GM18858 (cell line): ENCODE data around the gene DOCK4.
"Not testable (repeated sequence)": the region's sequence is repeated elsewhere in the genome, so short reads cannot be mapped to it uniquely, and the experiment has no call there.

Experiments used
- ATAC-seq: cut with Tn5 transposase; IDR thresholded peaks from one replicate; pipeline ENCODE4 v1.9.1; 2021; ENCODE audit not compliant: unreplicated experiment

DOCK4 gene, protein sequence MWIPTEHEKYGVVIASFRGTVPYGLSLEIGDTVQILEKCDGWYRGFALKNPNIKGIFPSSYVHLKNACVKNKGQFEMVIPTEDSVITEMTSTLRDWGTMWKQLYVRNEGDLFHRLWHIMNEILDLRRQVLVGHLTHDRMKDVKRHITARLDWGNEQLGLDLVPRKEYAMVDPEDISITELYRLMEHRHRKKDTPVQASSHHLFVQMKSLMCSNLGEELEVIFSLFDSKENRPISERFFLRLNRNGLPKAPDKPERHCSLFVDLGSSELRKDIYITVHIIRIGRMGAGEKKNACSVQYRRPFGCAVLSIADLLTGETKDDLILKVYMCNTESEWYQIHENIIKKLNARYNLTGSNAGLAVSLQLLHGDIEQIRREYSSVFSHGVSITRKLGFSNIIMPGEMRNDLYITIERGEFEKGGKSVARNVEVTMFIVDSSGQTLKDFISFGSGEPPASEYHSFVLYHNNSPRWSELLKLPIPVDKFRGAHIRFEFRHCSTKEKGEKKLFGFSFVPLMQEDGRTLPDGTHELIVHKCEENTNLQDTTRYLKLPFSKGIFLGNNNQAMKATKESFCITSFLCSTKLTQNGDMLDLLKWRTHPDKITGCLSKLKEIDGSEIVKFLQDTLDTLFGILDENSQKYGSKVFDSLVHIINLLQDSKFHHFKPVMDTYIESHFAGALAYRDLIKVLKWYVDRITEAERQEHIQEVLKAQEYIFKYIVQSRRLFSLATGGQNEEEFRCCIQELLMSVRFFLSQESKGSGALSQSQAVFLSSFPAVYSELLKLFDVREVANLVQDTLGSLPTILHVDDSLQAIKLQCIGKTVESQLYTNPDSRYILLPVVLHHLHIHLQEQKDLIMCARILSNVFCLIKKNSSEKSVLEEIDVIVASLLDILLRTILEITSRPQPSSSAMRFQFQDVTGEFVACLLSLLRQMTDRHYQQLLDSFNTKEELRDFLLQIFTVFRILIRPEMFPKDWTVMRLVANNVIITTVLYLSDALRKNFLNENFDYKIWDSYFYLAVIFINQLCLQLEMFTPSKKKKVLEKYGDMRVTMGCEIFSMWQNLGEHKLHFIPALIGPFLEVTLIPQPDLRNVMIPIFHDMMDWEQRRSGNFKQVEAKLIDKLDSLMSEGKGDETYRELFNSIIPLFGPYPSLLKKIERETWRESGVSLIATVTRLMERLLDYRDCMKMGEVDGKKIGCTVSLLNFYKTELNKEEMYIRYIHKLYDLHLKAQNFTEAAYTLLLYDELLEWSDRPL (N-terminal part only)

DNA sequence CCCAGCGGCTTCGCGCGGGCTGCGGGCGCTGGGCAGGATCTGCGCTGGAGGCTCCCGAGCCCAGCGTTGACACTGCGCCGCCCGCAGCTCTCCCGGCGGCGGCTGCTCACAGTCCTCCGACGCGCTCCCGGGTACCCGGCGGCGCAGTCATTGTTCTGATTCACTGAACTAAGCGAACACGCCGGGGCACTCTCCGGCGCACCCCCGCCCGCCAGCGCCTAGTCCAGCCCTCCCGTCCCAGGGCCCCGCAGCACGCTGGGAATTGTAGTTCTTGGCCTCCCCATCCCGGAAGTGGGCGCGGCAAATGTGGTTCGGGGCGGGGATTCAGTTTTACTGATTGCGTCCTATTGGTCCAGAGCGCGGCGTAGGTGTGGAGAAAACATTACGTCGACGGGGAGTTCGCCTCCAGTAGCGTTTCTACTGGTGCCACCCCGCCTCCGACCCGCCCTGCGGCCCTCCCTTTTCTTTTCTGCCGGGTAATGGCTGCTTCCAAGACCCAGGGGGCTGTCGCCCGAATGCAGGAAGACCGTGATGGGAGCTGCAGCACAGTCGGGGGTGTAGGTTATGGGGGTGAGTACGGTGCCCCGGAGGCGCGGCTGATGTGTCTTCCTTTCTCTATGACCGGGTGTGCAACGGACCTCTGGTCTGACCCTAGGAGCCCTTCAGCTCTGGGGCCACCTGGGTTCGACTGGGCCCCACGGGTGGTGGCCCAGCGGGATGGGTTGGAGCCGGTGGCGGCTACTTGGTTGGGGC lies at the start of gene DOCK4, which contains the start of gene ZNF277:
Gene DOCK4 (minus strand): TSS at position 162 of the 753 bp plus-strand sequence. CDS start 261 bp downstream, outside the sequence.
Gene ZNF277 (plus strand): TSS at position 458 of the 753 bp plus-strand sequence. CDS start 22 bp downstream, at position 480.
- peak; percentile 92 for ATAC-seq

DNA sequence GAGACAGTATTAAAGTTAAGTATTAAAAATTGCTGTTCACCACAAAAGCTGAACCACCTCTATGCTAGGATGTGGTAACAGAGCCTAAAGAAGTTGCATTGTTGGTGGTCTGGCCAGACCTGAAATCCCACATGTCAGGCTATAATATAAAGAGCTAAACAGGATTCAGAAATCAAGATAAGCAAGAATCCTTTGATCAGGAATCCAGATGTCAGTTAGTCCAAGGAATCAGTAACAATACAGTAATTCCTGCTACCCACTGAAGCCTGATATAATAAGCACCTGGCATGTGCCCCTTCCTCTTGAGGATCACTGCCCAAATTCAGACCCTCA lies 49.2 kb upstream of the DOCK4 start:
- ATAC-seq: no peak

DNA sequence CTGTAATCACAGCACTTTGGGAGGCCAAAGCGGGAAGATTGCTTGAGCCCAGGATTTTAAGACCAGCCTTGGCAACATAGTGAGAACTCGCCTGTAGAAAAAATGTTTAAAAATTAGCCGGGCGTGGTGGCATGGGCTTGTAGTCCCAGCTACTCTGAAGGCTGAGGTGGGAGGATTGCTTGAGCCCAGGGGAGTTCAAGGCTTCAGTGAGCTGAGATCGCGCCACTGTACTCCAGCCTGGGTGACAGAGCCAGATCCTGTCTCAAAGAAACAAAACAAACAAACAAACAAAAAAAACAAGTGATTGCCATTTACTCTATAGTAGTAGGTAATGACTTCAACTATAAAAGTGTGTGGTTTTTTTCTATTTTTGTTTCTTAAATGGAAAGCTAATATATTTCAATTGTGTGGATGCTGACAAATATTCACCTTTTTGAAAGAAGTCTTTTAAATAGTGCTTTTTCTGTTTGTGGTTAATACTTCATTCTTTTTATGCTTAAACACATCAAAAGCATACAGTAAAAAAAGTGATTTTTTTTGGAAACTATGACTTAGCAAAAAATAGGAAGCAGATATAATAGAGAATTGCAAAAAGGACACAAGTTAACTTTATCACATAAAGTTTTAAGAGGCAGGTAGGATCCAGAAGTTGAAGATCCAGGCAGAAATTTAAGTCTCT lies 48.6 kb upstream of the DOCK4 start:
- no peak for ATAC-seq

DNA sequence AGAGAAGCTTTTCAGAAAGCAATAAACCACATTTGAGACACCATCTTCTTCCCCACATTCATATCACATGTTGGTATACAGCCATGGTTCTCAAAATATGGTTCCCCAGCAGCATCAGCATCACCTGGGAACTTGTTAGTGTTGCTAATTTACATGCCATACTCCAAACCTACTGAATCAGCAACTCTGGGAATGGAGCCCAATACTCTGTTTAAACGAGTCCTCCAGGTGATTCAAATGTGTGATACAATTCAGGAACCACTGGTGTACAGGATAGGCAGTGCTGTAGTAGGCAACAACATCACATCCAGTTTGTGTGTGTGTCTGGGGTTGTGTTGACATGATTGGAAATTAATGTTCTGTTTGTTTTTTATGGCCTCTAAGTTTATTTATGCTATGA lies 48.0 kb upstream of the DOCK4 start:
- ATAC-seq: no peak

DNA sequence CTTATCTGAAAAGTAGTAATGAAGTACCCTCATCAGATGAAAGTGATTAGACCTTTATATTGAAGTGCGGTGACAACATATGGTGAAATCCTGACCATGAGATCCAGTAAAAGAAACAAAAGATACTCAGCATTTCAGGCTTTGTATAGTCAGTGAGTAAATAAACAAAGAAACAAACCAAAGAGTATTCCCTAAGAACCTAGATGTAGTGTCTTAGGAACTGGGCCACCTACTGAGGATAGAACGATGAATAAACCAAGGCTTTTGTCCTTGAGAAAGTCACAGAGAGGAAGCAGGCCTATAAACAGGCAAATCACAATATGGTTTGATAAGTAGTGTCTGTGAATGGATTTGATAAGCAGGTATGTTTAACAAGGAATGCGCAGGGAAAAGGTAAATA lies 46.5 kb upstream of the DOCK4 start:
- ATAC-seq: no peak

DNA sequence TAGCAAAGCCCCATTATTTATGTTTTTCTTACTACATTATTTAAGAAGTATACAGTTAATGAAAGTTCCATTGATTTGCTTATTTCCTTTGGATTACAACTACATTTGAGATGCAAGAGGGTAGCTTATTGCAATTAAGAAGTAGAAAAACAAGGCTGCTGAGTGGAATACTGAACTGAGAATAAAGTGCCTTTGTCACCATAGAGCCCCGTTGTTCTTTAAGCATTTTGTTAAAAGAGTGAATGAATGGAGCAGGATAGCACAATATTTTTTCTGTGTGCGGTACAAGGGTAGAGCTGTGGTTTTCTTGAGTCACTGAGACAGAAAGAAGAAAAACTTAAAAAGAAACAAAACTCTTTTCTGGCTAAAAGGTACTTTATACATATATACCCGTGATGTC lies 45.9 kb upstream of the DOCK4 start:
- ATAC-seq: no peak

DNA sequence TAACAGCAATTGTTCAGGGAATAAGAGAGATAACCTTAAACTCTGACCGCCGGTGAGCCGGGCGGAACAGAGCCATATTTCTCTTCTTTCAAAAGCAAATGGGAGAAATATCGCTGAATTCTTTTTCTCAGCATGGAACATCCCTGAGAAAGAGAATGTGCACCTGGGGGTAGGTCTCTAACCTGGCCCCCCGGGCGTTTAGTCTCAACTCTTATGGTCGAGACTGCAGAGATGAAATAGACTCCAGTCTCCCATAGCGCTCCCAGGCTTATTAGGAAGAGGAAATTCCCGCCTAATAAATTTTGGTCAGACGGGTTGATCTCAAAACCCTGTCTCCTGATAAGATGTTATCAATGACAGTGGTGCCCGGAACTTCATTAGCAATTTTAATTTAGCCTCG lies 43.8 kb upstream of the DOCK4 start:
- ATAC-seq: not testable (repeated sequence)

DNA sequence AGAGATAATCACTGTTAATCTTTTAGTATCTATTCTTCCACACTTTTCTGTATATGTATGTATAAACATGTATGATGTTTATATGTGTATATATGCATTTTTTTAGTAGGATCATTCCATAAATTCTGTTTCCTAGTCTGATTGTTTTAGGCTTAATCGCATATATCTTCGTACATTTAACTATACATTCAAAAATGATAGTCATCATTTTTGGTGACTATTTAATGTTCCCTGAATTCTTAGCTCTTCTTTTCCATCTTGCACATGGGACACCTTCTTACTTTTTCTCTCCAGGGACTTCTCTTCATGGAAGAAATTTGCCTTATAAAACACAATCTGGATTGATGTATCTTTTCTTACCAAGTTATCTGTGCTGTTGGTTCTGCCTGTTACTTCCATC lies 42.4 kb upstream of the DOCK4 start:
- no peak for ATAC-seq

DNA sequence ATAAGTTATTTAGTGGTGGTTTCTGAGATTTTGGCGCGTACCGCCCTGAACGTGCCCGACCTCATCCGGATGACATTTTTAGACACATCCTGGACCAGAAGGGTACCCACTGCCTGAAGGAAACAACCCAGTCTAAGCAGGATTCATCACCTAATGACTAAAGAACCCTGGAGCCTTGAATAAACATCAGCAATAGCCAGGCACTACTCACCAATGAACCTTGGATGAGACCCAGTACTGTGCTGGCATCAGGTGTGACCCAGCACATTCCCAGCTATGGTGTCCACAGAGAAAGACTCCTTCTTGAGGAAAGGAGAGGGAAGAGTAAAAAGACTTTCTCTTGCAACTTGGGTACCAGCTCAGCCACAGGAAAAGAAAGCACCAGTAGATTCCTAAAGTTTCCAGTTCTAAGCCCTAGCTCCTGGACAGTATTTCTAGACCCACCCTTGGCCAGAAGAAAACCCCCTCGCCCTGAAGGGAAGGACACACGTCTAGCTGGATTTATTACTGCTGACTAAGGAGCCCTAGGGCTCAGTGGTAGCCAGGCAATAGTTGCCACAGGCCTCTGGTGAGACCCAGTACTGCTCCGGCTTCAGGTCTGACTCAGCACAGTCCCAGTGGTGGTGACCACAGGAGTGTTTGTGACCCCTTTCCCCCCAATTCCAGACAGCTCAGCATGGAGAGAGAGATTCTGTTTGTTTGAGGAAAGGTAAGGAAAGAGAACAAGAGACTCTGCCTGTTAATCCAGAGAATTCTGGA lies 32.8 kb upstream of the DOCK4 start:
- ATAC-seq: no peak

DNA sequence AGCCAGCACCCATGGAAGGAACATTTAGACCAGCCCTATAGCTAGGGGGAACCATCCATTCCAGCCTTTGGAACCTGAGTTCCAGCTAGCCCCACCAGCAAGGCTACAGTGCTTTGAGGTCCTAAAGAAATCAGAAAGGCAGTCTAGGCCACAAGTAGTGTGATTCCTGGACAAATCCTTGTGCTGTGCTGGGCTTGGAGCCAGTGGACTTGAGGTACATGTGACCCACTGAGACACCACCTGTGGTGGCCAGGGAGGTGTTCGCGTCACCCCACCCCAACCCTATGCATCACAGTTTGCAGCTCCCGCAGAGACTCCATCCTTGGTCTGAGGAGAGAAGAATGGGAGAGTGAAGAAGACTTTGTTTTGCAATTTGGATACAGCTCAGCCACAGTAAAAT lies 32.1 kb upstream of the DOCK4 start:
- ATAC-seq: no peak

DNA sequence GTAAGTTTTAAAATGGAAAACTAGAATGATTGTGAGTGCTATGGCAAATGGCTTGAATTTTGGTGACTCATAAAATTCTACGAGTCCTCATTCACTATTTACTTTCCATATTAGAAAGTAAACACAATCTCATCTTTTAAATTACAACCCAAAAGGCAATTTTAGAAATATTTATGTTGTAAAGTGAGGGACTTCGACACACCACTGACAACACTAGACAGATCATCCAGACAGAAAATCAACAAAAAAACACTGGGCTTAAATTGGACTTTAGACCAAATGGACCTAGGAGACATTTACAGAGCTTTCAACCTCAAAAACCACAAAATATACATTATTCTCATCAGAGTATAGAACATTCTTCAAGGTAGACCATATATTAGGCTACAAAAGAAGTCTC lies 30.4 kb upstream of the DOCK4 start:
- no peak for ATAC-seq

DNA sequence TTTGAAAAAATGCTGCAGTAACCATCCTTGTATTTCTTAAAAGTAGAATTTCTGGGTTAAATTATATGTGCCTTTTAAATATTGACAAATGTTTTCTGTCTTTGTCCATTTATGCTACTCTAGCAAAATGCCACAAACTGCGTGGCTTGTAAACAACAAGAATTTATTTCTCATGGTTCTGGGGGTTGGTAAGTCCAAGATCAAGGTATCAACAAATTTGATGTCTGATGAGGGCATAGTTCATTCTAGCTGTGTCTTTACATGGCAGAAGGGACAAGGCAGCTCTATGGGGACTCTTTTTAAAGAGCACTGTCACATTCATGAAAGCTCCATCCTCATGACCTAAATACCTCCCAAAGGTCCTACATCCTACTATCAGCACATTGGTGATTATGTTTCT lies 27.9 kb upstream of the DOCK4 start:
- no peak for ATAC-seq

DNA sequence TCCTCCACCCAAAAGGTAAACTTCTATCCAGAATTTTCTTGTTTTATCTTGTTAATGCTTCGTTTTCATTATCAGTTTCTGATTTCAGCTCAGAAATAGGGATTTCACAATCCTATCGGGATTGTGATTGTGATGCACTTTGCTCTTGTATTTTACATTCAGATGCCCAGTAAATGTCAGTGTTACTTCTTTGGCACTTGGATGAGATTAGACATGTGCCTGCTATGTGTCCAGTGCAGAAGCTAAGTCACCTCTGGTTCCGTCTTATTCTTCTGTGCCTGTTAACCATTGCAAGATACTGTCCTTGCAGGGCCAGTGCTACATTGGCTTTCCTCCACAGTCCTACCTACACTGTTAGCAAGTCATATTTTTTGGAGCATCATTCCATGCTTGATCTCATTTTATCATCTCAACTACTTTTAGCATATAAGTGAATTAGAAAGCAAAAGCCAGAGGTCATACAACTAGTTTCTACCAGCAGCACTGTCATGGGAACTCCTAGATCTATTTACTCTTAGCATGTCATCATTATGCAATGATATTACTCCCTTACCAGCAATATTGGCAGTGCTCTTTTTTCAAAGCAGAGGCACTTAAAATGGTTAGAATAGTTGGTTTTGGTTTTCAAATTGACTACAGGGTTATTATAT lies 27.0 kb upstream of the DOCK4 start:
- ATAC-seq: no peak

DNA sequence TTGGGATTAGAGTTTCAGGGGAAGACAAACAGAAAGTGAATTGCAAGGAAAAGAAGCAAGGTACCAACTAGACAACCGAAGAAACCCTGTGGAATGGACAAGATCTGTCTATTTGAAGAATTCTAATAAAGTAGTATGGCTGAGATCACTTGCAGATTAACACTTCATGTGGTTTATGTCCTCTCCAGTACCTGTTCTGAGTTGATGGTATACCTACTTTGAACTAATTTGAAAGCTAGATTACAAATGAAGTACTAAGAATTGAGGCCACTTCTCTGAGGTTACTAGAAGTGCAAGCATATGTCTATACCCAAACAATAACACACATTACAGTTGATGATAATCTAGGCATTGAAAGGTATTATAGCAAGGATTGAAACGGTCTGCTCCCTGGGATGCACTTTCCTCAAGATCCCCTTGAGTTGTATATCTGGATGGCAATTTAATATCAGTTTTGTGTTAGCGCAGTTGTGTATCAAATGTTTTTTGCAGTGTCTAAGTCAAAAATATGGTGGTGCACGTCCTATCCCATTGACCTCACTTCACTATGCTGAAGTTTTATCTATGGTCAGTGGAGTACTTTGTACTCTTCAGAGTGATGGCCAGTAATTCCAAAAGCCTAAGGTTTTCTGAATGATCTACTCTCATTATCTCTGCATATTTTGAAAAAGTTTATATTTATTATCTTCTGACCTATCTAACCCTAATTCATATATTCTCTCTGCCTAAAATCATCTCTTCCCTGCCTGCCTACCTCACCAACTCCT lies 26.2 kb upstream of the DOCK4 start:
- no peak for ATAC-seq

DNA sequence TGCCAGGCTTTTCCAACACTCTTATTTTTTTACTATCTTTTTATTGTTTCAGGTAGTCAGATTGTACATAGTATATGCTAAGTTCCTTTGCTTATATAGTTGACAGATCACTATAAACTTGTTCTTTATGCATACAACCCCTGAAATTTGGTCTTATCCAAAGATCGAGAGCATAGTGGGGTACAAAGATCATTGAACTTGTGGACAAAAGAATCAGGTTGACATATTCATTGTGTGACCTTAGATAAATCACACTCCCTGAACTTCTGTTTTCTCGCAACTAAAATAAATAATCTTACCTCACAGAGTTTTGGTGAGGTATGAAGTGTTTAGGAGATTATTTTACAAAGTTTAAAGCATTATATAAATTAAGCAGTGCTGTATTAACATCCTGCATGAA lies 22.4 kb upstream of the DOCK4 start:
- ATAC-seq: no peak

DNA sequence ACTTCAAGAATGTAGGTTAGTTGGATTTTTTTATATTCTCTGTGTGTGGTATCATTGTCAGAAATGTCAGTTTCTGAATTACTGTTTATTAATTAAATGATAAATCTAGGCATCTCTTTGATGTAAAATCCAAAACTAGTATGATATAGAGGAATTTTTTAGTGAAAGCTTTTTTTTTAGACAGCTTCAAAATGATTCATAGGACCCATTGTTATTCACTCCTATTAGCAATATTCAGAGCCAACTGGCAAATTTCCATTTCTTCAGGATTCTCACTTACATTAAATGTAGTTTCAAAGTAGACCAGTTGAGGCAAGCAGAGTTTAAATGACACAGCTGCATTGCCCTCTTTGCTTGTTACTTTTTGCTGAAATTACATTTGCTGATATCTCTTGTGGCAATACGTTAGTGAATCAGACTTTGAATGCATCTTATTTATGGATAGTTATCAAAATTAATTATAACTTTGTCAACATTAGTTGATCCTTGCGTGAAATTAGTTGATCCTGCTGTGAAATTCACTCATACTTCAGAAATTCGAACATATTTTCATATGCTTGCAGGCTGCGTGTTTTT lies 20.6 kb upstream of the DOCK4 start:
- no peak for ATAC-seq

DNA sequence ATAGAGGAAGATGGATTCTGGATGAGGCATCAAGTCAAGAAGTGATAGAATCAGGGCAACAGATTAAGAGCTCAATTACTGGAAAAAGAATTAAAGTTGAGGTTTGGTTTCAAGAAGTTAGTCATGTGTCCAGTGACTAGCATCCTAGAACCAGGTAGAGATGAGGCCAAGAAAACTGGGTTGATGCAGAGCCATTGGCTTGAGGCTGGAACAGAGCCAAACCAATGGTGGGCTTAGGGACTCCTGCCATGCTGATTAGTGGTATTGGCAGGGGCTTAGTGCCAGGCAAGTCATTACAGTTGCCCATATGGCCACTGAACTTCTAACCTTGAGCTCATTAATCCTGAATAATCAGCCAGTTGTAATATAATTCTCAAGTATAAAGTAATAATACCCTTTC lies 18.8 kb upstream of the DOCK4 start:
- no peak for ATAC-seq

DNA sequence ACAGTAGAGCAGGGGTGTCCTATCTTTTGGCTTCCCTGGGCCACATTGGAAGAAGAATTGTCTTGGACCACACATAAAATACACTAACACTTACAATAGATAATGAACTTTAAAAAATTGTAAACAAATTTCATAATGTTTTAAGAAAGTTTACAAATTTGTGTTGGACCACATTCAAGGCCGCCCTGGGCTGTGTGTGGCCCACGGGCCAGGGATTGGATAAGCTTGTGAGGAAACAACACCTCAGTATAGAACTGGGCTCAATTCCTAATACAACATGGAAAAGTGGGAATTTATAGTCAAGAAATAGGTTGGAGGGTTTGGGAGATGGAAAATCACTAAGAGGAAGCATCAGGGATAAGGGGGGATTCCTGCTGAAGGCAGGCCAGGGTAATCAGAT lies 18.0 kb upstream of the DOCK4 start:
- ATAC-seq: no peak
